VCaP (cell line): ENCODE measurements around the gene CADM1.

Source experiments
- H3K27ac ChIP-seq: fragments of 450-650 bp; 2 replicates; pipeline ENCODE4 v1.5.1; 2017
- TF ChIP-seq, protein P1 (sequence below): fragments of 450-650 bp; conservative IDR thresholded peaks from 2 replicates; pipeline ENCODE4 v1.5.1; 2017; ENCODE audit warnings: mild to moderate bottlenecking, moderate library complexity

The CADM1 gene

DNA sequence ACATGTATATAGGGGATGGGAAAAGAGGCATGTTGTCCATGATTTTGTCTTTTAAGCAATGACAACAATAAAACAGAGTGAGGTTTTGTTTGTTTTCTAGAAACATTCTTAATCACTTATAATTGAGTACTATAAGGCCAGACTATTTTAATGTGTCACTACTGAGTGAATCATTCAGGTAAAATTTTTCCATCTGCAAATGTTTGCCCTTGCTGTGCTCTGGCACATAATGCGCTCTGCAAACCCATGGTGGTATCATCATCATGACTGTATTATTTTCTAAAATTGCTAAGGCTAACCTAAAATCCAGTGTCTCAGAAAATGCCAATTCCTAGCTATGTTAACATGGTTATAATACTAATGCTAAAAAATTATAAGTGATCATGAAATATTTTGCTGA, 261.2 kb downstream of the CADM1 start:
- TF ChIP-seq, protein P1, sequence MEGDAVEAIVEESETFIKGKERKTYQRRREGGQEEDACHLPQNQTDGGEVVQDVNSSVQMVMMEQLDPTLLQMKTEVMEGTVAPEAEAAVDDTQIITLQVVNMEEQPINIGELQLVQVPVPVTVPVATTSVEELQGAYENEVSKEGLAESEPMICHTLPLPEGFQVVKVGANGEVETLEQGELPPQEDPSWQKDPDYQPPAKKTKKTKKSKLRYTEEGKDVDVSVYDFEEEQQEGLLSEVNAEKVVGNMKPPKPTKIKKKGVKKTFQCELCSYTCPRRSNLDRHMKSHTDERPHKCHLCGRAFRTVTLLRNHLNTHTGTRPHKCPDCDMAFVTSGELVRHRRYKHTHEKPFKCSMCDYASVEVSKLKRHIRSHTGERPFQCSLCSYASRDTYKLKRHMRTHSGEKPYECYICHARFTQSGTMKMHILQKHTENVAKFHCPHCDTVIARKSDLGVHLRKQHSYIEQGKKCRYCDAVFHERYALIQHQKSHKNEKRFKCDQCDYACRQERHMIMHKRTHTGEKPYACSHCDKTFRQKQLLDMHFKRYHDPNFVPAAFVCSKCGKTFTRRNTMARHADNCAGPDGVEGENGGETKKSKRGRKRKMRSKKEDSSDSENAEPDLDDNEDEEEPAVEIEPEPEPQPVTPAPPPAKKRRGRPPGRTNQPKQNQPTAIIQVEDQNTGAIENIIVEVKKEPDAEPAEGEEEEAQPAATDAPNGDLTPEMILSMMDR, result no peak
- H3K27ac ChIP-seq, result no peak overlapping the region

DNA sequence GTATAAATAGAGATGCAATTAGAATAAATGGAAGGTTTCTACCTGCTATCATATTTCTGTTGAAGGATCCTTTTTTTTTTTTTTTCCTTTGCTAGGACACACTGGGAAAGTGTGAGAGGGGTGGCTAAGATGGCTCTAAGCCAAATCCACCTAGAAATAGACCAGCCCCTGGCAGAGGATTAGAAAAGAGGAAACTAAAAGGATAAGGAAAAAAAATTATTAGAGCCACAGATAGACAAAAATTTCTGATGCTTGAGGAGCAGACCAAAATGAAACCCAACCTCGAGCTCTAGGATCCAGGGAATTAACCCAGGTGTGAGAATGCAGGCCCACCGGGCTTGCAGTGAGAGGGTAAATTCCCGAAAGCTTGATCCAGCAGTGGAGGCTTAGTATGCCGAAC, 262.3 kb downstream of the CADM1 start:
- no peak overlapping the region for H3K27ac ChIP-seq
- TF ChIP-seq, protein P1, result no peak

DNA sequence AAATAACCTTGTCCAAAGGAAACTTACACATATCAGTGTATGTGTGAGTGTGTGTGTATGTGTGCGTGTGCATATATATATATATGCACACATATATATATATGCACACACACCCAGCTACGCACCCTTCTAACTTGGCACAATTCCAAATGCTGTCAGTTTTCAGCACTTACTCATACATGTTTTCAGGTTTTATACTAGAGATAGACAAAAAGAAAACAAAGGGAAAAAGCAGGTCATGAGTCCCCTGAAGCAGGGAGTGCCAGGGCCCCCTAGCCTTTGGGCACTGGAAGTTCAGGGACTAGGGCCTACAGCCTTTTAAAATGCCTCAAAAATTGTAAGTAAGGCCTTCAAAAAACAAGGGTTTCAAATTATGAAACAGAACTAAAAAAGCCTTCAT, 265.4 kb downstream of the CADM1 start:
- H3K27ac ChIP-seq, result no peak overlapping the region
- TF ChIP-seq, protein P1, result no peak

DNA sequence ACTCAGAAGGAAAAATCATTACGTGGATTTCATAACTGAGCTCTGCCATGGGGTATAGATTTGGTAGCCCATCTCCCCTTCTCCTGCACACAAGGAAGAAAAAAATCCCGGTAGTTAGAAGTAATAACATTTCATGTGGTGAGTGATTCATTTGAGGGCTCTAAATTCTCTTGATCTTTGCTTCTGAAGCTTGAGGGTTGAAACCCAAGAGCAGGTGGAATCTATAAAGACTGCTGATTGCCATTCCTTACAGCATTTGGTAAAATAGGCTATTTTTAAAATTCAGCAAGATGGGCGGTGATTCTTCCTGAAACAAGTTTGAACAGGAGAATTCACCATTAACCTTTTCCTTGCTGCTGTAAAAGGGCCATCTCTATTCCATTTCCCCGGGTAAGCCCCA, 266.1 kb downstream of the CADM1 start:
- H3K27ac ChIP-seq, result no peak overlapping the region
- TF ChIP-seq, protein P1, result no peak

DNA sequence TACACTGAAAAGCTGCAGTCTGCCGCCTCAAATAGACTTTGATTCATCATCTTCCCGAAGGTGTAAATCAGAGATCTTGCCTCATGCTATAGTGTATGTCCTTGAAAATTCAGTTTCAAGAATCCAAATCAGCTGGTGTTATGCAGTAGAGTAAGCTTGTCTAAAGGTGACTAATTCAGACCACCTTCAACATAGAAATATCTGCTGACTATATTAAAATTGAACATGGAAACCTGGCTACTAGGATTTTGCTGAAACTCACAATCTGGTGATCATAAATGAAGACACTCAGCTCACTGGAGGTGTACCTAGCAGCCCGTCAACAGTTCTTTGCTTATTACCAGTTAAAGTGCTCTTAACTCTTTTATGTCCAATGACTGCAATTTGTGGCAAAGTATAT, 266.6 kb downstream of the CADM1 start:
- H3K27ac ChIP-seq, result no peak overlapping the region
- TF ChIP-seq, protein P1, result no peak

DNA sequence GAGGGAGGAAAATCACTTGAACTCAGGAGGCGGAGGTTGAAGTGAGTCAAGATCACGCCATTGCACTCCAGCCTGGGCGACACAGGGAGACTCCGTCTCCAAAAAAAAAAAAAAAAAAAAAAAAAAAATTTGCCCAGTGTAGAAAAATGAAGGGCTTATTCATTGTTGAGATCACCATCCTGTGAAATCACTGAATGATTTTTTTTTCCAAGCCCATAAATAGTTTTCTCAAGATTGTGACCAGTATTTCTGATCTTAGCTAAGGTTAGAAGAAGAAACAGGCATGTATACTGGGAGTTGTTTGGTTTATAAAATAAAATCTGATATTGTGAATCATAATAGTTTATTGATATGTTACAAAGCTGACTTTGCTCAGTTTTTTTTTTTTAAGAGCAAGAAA, 269.4 kb downstream of the CADM1 start:
- TF ChIP-seq, protein P1, result no peak
- H3K27ac ChIP-seq, result no peak overlapping the region

DNA sequence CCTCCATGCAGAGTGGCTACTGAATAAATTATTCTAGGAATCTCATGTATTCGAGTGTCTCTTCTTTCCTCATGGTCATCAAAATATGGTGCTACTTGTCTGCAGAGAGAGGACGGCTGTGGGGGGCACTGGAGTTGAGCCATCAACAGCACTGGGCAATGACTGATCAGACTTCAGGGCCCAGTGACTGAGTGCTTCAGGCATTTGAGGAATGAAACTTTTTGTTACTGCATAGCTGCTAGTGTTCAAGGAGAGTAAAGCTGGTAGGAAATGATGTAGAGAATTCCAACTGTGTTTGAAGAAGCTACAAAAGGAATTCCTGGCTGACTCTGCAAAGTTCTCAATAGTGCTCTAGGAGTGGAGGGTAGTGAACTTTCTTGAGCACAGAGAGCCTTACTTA, 277.7 kb downstream of the CADM1 start:
- no peak overlapping the region for H3K27ac ChIP-seq
- TF ChIP-seq, protein P1, result no peak

DNA sequence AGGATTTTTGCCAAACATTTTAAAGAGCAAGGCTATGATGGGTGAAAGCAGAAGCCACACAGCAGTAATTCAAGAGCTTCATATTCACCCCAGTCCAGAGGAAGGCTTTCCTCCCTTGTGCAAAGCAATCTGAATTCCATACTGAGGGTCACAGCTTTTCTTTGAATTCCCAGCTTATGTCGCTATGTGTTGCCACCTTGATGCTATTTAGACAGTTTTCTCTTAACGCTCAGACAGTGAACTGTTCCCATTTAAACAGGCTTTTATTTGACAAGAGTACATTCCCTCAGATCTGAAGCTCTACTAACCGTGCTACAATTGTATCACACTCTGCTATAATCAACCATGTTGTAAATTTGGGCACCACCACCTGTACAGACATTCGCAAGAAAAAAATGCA, 279.7 kb downstream of the CADM1 start:
- no peak overlapping the region for H3K27ac ChIP-seq
- TF ChIP-seq, protein P1, result no peak
